T-helper 9 cell (primary cell): ENCODE measurements around the gene SPAST.
"Not testable (repeated sequence)": the region's sequence is repeated elsewhere in the genome, so short reads cannot be mapped to it uniquely, and the experiment has no call there.

Experiments
- DNase-seq: peaks from one replicate; pipeline ENCODE4 v3.0.0-alpha.2; 2020
- total RNA-seq, 2 donors: gene quantifications; one replicate each; lab custom pipeline; 2026; lab: John Stamatoyannopoulos, UW

SPAST gene, protein sequence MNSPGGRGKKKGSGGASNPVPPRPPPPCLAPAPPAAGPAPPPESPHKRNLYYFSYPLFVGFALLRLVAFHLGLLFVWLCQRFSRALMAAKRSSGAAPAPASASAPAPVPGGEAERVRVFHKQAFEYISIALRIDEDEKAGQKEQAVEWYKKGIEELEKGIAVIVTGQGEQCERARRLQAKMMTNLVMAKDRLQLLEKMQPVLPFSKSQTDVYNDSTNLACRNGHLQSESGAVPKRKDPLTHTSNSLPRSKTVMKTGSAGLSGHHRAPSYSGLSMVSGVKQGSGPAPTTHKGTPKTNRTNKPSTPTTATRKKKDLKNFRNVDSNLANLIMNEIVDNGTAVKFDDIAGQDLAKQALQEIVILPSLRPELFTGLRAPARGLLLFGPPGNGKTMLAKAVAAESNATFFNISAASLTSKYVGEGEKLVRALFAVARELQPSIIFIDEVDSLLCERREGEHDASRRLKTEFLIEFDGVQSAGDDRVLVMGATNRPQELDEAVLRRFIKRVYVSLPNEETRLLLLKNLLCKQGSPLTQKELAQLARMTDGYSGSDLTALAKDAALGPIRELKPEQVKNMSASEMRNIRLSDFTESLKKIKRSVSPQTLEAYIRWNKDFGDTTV
- 34.5 to 58.2 reads per million in 2 donors for total RNA-seq

DNA sequence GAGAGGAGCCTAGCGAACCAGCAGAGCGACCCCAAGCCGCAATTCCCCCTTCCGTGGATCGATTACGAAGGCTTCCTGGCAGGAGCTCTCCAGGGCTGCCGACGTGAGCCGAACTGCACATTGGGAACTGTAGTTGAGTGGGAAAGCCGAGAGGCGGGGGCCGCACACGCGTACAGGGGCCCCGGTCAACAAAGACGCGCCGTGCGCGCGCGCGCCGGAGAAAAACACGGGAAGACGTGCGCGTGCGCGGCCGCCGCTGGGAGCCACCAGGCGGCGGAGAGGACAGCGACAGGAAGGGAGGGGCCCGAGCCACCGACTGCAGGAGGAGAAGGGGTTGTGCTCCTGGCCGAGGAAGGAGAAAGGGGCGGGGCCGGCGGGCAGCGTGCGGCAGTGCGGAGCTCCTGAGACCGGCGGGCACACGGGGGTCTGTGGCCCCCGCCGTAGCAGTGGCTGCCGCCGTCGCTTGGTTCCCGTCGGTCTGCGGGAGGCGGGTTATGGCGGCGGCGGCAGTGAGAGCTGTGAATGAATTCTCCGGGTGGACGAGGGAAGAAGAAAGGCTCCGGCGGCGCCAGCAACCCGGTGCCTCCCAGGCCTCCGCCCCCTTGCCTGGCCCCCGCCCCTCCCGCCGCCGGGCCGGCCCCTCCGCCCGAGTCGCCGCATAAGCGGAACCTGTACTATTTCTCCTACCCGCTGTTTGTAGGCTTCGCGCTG, at the start of gene SPAST:
SPAST (plus strand) TSS at position 247 of the 711 bp plus-strand sequence; CDS start at position 523, 276 bp downstream.
- DNase-seq: peak; percentile 95

DNA sequence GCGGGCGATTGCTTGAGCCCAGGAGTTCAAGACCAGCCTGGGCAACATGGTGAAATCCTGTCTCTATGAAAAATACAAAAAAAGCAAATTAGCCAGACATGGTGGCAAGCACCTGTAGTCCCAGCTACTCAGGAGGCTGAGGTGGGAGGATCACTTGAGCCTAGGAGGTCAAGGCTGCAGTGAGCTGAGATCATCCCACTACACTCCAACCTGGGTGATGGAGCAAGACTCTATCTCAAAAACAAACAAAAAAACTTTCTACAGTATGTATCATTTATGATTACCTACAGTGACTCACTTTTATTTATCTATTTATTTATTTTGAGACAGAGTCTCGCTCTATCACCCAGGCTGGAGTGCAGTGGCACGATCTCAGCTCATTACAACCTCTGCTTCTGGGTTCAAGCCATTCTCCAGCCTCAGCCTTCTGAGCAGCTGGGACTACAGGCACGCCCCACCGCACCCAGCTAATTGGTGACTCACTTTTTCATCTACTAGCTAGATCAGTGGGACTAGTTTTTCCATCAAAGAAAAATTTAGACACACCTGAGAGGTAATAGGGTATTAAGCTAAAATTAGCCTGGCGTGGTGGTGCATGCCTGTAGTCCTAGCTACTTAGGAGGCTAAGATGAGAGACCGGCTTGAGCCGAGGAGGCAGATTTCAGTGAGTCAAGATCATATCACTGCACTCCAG, 44.4 kb upstream of the SPAST start:
- DNase-seq: not testable (repeated sequence)

DNA sequence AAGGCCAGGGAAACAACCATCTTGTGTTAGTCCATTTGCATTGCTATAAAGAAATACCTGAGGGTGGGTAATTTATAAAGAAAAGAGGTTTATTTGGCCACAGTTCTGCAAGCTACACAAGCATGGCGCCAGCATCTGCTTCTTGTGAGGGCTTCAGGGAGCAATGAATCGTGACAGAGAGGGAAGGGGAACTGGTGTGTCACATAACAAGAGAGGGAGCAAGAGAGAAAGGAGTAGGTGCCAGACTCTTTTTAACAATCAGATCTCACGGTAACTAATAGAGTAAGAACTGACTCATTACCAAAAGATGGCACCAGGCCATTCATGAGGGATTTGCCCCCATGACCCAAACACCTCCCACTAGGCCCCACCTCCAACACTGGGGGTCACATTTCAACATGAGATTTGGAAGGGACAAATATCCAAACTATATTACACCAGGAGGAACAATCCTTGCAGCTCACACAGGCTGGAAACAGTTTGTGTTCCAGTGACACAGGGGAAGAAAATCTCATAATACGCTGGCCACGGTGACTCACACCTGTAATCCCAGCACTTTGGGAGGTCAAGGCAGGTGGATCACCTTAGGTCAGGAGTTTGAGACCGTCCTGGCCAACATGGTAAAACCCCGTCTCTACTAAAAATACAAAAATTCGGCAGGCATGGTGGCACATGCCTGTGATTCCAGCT, 29.0 kb upstream of the SPAST start:
- DNase-seq: not testable (repeated sequence)

DNA sequence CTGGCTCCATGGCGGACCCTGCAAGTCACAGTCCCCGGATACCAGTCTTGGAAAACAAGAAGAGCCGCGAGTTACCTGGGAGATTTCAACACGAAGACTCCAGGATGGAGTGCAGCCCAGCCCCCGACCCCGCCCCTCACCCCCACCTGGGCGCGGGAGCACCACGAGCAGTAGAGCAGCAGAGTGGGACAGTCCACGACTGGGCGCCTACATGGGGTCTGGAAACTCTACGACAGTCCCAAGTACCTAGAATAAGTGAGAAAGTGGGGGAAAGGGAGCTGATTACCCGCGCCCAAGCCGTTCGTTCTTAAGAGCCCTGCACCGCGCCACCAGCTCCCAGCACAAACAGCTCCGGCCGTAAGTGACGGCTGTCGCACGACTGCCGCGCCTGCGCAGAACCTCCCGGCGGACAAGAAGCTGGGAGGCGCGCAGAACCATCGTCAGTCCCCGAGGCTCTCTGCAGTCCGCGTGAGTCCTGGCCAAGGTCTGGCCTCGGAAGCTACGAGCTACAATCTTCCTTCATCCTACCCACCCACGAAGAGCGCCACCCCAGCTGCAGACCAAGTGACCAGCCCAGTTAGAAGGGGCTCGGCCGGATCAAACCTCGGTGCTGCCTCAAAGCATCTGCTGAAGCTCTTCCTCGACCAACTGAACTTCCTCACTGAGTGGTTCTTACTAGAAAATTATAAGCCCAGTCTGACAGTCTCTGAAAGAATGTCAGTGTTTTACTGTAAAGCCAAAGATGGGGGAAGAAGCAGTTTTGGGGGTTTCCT, 23.7 kb upstream of the SPAST start, which contains the start of gene DPY30:
DPY30 (minus strand) TSS at position 359 of the 773 bp plus-strand sequence; CDS start at position 10, 349 bp downstream.
- peak; percentile 85 for DNase-seq

DNA sequence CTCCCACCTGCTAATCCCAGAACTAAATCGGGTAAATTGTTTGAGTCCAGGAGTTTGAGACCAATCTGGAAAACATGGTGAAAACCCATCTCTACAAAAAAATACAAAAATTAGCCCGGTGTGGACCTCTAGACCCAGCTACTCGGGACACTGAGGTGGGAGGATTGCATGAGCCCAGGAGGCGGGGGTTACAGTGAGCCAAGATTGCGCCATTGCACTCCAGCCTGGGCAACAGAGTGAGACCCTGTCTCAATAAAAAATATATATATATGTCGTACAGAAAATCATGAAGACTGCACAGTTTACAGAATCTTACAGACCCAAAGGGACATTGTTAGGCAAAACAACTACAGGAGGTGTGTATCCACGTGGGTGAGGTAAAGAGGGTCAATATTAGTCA, 19.8 kb upstream of the SPAST start:
- DNase-seq: no peak

DNA sequence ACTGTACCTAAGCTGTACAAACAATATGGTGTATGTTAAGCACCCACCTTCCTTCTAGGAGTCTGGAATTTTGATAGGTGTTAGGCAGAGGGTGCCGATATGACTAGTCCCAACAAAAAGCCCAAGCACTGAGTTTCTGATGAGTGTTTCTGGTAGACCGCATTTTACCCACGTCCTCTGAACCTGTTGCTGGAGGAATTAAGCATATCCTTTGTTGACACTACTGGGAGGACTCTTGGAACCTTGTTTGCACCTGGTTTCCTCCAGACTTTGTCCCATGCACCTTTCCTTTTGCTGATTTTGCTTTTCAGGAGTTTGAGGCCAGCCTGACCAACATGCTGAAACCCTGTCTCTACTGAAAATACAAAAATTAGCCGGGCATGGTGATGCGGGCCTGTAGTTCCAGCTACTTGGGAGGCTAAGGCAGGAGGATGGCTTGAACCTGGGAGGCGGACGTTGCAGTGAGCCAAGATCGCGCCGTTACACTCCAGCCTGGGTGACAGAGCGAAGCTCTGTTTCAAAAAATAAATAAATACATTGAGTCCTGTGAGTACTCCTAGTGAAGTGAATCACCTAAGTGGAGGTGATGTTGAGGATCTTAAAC, 11.4 kb upstream of the SPAST start:
- DNase-seq: no peak

DNA sequence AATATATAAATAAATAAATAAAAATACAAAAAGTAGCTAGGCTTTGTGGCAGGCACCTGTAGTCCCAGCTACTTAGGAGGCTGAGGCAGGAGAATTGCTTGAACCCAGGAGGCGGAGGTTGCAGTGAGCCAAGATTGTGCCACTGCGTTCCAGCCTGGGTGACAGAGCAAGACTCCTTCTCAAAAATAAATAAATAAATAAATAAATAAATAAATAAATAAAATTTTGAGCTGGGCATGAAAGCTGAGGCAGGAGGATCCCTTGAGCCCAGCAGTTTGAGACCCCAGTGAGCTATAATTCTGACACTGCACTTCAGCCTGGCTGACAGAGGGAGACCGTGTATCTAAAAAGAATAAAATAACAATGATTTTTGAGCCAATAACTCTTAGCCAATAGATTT, 8.8 kb upstream of the SPAST start:
- DNase-seq: not testable (repeated sequence)

DNA sequence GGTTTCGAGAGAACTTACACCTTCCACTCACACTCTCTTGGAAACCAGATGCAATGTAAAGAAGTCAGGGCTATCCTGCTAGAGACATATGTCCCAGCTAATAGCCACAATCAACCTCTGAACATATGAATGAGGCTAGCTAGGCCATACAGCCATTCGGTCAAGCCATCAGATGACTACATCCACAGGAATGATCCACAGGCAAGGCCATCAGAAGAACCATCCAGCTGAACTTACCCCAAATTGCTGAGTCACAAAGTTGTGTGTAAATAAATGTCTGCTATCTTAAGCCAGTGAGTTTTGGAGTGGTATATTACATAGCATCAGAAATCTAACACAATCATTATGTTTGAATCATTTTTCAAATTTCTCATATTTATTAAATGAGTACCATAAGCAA, 5.2 kb upstream of the SPAST start:
- no peak for DNase-seq

DNA sequence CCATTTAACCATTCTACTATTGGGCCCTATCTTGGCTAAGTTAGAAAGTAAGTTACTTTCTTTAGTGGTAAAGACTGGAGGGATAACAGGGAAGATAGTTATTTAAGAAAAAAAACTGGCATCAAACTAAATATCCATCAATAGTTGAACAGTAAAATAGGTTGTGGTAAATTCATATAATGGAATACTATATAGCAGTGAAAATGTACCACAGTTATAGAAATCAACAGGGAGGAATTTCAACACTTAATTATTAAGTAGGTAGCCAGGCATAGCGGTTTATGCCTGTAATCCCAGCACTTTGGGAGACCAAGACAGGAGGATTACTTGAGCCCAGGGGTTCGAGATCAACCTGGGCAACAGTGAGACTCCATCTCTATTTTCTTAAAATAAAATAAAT, 3.1 kb upstream of the SPAST start:
- DNase-seq: no peak

DNA sequence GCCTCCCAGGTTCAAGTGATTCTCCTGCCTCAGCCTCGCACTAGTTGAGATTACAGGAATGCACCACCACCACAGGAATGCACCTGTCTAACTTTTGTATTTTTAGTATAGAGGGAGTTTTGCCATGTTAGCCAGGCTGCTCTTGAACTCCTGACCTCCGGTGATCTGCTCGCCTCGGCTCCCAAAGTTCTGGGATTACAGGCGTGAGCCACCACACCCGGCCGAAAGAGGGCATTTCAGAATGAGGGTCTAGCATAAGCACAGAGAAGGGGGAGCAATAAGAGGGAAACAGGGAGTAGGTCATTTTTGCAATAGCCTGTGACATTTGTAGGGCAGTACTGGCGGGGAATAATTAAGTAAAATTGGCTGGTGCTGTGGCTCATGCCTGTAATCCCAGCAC, 1.9 kb upstream of the SPAST start:
- DNase-seq: no peak

DNA sequence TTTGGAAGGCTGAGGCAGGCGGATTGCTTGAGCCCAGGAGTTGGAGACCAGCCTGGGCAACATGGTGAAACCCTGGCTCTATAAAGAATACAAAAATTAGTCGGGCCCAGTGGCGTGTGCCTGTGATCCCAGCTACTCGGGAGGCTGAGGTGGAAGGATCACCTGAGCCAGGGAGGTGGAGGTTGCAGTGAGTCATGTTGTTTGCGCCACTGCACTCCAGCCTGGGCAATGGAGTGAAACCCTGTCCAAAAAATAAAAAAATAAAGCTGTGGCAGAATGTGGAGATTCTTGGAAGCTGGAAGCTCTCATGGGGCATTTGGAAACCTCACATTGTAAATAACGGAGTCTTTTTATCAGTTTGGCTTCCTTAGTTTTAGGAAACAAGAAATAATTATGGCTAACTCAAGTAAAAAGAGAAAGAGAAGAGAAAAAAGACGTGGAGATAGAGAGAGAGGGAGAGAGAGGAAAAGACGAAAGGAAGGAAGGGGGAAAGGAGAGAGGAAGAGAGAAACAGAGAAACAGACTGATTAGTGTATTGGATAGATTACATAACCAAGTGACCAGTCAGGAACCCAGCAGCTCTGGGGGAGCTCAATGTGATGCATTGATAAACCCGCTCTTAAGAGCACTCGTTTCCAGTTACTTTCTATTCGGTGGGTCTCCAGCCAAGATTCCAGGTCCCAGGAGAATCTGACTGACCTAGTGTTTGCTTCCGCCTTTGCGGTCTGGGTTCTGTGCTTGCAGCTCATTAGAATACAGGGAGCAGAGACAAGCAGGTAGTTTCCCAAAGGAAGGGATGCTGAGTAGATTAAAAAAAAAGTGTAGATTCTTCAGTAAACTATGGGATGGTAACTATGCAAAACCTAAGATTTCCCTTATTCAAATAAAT, 1.1 kb upstream of the SPAST start:
- no peak for DNase-seq

DNA sequence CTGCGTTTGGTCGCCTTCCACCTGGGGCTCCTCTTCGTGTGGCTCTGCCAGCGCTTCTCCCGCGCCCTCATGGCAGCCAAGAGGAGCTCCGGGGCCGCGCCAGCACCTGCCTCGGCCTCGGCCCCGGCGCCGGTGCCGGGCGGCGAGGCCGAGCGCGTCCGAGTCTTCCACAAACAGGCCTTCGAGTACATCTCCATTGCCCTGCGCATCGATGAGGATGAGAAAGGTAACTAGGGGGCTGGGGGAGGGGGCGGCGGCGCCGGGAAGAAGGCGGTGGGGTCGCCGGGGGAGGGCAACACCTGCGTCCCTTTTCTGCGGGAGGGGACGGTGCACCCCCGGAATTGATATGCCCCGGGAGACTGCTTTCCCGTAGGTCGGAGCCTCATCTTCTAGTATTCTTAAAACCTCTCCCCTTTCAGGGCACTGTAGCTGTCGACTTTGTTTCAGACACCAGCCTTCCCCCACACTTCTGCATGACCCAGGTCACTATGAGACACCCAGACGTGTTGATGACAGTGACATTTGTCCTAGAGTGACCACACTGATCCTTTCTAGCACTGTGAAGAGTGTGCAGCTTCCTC, 755 bp downstream of the SPAST start:
- no peak for DNase-seq

DNA sequence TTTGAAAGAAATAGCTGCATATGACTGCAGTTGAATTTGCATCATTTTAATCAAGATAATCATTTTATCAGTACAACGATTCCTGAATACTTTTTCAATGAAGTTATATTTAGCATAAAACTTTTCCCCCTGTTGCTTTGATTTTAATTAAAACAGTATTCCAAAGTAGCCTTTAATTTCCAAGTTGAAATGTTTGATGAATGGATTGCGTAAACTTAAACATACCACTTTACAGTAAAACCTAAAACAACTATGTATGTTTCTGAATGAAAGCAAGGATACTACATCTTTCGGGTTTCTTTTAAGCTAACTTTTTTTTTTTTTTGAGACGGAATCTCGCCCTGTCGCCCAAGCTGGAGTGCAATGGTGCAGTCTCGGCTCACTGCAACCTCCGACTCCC, 1.4 kb downstream of the SPAST start:
- DNase-seq: no peak

DNA sequence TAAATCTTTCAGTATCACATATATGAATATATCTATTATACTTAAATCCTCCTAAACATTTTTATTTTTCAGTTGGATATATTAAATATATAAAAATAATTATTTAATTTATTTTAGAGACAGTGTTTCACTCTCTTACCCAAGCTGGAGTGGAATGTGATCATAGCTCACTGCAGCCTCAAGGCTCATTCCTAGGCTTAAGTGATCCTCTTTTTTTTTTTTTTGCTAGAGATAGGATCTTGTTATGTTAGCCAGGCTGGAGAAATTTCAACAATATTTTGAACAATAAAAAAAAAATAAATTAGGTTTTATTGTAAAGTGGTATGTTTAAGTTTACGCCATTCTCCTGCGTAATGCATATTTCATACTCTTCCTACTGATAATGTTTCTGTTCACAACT, 4.2 kb downstream of the SPAST start:
- no peak for DNase-seq

DNA sequence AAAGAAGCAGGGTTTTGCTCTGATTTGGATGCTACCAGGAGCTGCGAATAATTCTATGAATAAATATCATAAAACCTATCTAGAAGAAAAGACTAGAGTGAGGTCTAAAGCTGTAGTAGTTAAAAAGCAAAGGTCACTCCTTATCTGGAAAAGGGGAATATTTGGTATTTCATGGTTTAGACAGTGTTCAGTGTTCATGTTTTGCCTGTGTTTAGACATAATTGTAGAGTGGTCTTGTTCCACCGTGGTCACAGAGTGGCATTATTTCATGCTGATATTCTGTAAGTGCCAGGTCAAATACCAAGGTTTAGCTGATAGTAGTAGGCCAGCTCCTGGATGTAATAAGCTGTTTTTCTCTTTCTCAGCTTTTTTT, 10.8 kb downstream of the SPAST start:
- no peak for DNase-seq

DNA sequence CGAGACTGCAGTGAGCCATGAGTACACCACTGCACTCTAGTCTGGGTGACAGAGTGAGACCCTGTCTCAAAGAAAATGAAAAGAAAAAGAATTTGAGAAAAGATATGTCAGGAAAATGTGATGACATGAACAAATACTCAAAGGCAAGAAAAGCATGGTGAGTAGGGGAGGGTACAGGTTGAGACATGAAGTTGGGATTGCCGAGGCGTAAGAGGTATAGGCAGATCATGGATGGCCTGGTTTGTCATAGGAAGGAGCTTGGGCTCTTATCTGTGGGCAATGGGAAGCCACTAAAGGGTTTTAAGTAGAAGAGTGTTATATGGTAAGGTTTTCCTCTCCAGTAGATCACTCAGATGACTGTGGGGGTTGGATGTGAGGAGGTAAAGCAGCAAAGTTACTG, 32.3 kb downstream of the SPAST start:
- no peak for DNase-seq

DNA sequence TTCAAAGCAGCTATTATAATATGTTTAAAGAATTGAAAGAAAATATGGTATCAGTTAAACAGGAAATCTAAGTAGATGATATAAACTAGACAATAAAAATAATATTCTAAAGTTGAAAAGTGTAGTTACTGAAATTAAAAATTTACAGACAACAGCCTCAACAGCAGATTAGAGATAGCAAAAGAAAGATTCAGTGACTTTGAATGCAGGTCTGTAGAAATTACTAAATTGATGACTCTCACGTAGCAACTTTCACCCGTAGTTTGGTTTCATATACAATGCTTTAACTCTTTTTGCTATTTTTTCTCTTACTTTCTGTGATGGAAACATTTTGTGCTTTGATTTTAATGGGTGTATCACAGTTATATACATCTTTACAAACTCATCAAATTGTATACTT, 44.8 kb downstream of the SPAST start:
- DNase-seq: no peak

DNA sequence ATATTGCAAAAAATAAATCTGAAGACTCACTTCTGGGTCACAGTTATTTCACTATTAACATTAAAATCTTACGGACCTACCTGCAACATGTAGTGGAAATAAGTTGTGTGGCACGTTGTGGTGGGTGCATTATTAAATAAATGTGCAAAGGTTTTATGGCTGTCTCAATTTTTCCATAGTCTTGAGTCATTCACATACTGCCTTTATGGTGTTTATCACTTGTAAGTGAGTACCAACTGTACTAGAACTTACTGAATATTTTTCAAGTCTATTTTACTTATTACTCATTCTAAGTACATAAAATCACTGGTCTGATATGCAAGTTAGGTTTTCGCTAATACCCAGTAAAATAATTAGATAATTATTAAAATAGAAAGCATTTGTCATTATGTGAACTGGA, 54.7 kb downstream of the SPAST start:
- no peak for DNase-seq

DNA sequence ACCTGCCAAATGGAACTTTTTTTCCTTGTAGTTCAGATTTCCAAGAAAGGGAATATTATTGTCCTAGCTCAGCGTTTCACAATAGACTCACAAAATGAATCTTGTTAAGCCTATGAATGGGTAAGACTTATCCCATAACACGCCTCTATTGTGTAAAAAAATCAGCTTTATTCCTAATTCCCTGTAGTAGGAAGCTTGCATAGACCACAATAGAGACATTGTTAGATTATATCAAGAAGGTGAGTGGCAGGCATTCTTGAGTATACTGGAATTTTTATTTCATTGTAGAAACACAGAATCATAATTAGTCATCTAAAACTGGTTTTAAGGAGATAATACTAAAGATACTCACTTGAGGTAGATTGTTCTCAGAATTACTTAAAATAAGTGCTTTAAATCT, 55.8 kb downstream of the SPAST start:
- DNase-seq: no peak

DNA sequence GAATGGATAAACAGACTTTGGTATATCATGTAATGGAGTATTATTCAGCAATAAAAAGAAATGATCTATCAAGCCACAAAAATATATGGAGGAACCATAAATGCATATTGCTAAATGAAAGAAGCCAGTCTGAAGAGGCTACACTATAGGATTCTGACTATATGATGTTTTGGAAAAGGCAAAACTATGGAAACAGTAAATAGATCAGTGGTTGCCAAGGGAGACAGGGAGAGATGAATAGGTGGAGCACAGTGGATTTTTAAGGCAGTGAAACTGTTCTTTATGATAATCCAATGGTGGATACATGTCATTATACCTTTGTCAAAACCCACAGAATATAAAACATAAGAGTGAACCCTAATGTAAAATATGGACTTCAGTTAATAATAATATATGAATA, 61.3 kb downstream of the SPAST start:
- DNase-seq: no peak
